ENCODE measurements around the gene FOSB. TPM values are rescaled to one million over a fixed set of nuclear protein-coding genes. Genes with fewer than 3 reads are reported as not detected.

The FOSB gene
- total RNA-seq, 1 donor = 0.81 TPM

DNA sequence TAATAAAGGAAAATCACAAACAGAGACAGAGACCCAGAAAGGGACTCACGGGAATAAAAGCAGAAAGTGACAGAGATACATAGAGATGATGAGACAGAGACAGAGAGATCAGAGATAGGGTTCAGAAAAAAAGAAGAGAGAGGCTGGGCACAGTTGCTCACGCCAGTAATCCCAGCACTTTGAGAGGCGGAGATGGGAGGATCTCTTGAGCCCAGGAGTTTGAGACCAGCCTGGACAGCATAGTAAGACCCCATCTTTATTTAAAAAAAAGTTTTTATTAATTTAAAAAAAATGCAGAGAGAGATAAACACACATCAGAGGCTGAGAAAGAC, 19.4 kb upstream of the FOSB start:
- no peak for DNase-seq (ENCODE audit: low read depth)
- TF ChIP-seq, protein P1, sequence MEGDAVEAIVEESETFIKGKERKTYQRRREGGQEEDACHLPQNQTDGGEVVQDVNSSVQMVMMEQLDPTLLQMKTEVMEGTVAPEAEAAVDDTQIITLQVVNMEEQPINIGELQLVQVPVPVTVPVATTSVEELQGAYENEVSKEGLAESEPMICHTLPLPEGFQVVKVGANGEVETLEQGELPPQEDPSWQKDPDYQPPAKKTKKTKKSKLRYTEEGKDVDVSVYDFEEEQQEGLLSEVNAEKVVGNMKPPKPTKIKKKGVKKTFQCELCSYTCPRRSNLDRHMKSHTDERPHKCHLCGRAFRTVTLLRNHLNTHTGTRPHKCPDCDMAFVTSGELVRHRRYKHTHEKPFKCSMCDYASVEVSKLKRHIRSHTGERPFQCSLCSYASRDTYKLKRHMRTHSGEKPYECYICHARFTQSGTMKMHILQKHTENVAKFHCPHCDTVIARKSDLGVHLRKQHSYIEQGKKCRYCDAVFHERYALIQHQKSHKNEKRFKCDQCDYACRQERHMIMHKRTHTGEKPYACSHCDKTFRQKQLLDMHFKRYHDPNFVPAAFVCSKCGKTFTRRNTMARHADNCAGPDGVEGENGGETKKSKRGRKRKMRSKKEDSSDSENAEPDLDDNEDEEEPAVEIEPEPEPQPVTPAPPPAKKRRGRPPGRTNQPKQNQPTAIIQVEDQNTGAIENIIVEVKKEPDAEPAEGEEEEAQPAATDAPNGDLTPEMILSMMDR (IDR thresholded peaks at IDR 0.05; ENCODE audit: insufficient read depth, low read length) = no peak
- H3K4me3 ChIP-seq (ENCODE audit: low read depth, low read length) = no peak overlapping the region

DNA sequence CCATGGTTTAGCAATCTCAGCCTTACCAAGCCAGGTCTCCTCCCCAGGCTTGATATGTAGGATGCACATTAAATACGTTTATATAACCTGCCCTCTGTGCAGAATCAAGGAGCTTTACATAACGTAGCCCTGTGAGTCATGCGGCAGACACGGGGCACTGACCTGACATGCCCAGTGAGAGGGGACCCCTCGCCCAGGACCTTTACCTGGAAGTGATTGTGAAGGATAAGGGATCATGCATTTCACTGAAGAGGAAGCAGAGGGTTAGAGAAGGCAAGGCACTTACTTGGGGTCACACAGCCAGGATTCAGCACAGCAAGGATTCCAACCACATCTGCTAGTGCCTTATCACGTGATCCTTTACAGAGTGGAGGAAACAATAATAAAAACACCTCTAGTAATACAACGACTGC, 18.9 kb upstream of the FOSB start:
- H3K4me3 ChIP-seq (ENCODE audit: low read depth, low read length) = no peak overlapping the region
- TF ChIP-seq, protein P1 (IDR thresholded peaks at IDR 0.05; ENCODE audit: insufficient read depth, low read length) = no peak
- peak; percentile 20 for DNase-seq (ENCODE audit: low read depth)

DNA sequence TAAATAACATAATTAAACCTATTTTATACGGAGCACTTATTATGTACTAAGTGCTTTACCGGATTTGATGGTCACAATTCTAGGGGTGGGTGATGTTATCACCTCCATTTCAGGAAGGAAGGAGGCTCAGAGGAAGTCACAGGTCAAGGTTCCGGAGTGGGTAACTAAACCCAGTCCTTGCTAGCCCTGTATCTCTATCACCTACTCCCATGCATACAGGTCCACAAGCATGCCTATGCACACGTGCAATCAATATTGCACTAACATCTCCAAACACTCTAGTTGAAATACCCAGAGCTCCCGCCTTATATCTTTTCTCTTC, 17.8 kb upstream of the FOSB start:
- H3K4me3 ChIP-seq (ENCODE audit: low read depth, low read length) = peak overlapping the region; percentile 67
- no peak for DNase-seq (ENCODE audit: low read depth)
- TF ChIP-seq, protein P1 (IDR thresholded peaks at IDR 0.05; ENCODE audit: insufficient read depth, low read length) = no peak

DNA sequence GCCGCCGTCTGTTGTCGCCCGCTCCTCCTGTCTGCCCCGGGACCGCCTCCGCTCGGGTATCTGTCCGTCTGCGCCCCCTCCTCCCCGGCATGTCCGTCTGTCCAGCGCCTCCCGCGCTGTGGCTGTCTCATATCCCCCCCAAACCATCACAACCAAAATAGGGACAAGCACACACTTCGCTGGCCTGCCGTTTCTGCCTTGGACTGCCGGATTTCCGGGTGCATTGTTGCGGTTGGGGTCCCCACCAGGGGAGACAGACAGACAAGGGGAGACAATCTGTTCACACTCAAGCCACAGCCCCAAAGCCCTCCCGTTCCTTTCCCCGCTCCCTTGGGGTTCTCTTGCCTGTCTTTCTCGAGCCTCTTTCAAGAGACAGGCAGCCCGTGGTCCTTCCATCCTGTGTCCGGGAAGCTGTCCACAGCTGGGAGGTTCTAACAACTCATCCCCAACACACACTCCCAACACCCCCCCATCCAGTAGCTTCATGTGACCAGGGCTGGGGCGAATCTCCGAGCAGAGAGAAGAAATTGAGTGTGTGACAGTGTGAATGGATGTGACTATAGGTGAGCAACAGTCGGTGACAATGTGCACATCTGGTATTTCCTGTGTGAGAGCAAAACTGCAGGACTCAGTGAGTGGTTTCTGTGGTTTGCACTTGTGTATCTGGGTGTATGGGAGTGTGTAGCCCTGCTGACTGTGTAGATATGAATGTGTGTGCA, 16.5 kb upstream of the FOSB start:
- TF ChIP-seq, protein P1 (IDR thresholded peaks at IDR 0.05; ENCODE audit: insufficient read depth, low read length) = no peak
- DNase-seq (ENCODE audit: low read depth) = peak; percentile 58
- H3K4me3 ChIP-seq (ENCODE audit: low read depth, low read length) = peak overlapping the region; percentile 73

DNA sequence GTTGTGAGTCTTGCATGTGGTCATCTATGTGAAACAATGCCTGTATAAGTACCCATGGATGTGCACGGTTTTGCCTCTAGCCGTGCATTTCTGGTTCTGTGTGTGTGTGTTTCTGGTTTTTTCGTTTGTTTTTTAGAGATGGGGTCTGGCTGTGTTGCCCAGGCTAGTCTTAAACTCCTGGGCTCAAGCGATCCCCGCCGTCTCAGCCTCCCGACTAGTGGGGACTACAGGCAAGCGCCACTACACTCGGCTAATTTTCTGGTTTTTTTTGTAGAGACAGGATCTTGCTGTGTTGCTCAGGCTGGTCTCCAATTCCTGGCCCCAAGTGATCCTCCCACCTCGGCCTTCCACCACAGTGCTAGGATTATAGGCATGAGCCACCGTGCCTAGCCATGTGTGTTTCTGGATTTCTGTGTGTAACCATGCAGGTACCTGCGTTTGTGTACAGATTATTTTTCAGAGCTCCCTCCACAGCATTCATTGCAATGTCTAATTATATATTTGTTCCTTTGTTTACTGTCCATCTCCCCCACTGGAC, 15.9 kb upstream of the FOSB start:
- TF ChIP-seq, protein P1 (IDR thresholded peaks at IDR 0.05; ENCODE audit: insufficient read depth, low read length) = no peak
- no peak overlapping the region for H3K4me3 ChIP-seq (ENCODE audit: low read depth, low read length)
- DNase-seq (ENCODE audit: low read depth) = no peak

DNA sequence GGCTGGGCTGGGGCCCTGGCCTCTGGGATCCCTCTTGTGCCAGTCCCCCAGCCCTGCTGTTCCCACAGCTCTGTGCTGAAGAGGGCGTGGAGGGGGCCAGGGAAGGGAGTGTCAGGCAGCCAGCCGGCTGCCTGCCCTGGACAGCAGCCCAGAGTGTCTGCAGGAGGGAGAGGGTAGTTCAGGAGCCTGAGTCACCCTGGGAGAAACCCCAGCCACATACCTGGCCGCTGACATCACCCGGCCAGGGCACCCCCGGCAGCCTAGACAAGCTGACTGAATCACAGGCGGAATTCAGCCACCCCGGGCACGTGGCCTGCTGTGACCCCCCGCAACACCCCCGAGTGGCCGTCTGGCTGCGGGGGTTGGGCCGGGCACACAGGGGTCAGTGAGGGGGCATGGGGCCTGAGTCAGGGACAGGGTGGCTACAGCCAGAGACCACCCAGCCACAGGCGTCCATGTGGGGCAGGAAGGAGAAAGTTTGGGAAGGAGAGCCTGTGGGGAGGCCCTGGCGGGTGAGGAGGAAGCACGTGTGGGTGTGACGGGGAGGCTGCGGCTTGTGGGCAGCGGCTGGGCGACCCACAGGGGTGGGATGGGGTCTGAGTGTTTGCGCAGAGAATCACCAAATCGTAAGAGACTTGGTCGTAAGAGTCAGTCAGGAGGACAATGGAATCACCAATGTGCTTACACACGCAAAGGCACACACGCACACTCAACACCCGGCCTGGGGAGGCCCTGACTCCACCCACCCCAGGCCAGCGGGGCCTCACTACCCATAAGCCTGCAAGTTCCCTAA, 11.9 kb upstream of the FOSB start:
- TF ChIP-seq, protein P1 (IDR thresholded peaks at IDR 0.05; ENCODE audit: insufficient read depth, low read length) = no peak
- DNase-seq (ENCODE audit: low read depth) = peak; percentile 99
- peak overlapping the region; percentile 48 for H3K4me3 ChIP-seq (ENCODE audit: low read depth, low read length)
